LNCaP clone FGC (cell line): ENCODE results near the gene ARFIP1.
"Not testable (repeated sequence)": the region's sequence is repeated elsewhere in the genome, so short reads cannot be mapped to it uniquely, and the experiment has no call there.

ENCODE experiments used
- DNase-seq: peaks from one replicate; pipeline ENCODE4 v3.0.0-alpha.2; 2011; ENCODE audit warnings: low read depth
- H3K4me3 ChIP-seq: 2 replicates; pipeline ENCODE4 v1.5.1; 2011; ENCODE audit warnings: mild to moderate bottlenecking, low read depth, low read length, control low read depth
- CTCF ChIP-seq: IDR thresholded peaks from 2 replicates; pipeline ENCODE4 v1.5.1; 2012; ENCODE audit warnings: mild to moderate bottlenecking; ENCODE audit not compliant: control insufficient read depth, insufficient read depth; ENCODE audit errors: extremely low read depth

Gene ARFIP1

GRCh38 chr4:152836936-152837335 is 57.2 kb downstream of the ARFIP1 start:
- H3K4me3 ChIP-seq = no peak overlapping the region
- TF ChIP-seq CTCF = no peak
- DNase-seq = no peak

- H3K4me3 ChIP-seq, DNase-seq: not testable (repeated sequence)
Observed at GRCh38 chr4:152839729-152840128, 60.0 kb downstream of the ARFIP1 start.

GRCh38 chr4:152843481-152844090 is 63.8 kb downstream of the ARFIP1 start:
- TF ChIP-seq CTCF = no peak
- DNase-seq = no peak
- H3K4me3 ChIP-seq = no peak overlapping the region

- no peak for DNase-seq
- no peak overlapping the region for H3K4me3 ChIP-seq
- TF ChIP-seq CTCF = no peak
Observed at GRCh38 chr4:152847376-152847775, 67.6 kb downstream of the ARFIP1 start.

GRCh38 chr4:152848508-152848907 is 68.8 kb downstream of the ARFIP1 start:
- no peak for TF ChIP-seq CTCF
- no peak for DNase-seq
- H3K4me3 ChIP-seq = no peak overlapping the region

GRCh38 chr4:152849350-152849749 is 69.6 kb downstream of the ARFIP1 start:
- no peak for TF ChIP-seq CTCF
- H3K4me3 ChIP-seq = no peak overlapping the region
- no peak for DNase-seq

- H3K4me3 ChIP-seq = no peak overlapping the region
- no peak for TF ChIP-seq CTCF
- DNase-seq = no peak
Observed at GRCh38 chr4:152850377-152850776, 70.6 kb downstream of the ARFIP1 start.
